Activated CD4-positive, alpha-beta T cell treated with anti-CD3 and anti-CD28 coated beads, Interleukin-2, amount 50 U/mL, for 48 hours (primary cell): ENCODE measurements around the gene SPECC1L.
A peak's percentile ranks its signal among the peaks of the same experiment; 100 is the strongest.

Experiments
- DNase-seq, 2 experiments: peaks; one replicate each; pipeline ENCODE4 v3.0.0-alpha.2; 2020

SPECC1L gene

DNA sequence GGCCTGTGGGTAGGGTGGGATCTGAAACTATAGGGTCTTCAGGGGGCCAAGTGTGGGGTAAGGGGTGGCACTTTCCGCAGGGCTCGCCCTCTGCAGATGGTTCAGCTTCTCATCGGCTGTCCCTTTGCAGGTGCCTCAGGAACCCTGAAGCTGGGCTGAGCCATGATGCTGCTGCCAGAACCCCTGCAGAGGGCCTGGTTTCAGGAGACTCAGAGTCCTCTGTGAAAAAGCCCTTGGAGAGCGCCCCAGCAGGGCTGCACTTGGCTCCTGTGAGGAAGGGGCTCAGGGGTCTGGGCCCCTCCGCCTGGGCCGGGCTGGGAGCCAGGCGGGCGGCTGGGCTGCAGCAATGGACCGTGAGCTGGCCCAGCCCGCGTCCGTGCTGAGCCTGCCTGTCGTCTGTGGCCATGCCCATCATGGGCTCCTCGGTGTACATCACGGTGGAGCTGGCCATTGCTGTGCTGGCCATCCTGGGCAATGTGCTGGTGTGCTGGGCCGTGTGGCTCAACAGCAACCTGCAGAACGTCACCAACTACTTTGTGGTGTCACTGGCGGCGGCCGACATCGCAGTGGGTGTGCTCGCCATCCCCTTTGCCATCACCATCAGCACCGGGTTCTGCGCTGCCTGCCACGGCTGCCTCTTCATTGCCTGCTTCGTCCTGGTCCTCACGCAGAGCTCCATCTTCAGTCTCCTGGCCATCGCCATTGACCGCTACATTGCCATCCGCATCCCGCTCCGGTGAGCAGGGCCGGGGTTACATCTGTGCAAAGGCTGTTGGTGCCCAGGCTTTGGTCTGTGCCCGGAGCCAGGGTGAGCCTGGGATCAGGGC, 162.6 kb downstream of the SPECC1L start:
- no peak for DNase-seq

DNA sequence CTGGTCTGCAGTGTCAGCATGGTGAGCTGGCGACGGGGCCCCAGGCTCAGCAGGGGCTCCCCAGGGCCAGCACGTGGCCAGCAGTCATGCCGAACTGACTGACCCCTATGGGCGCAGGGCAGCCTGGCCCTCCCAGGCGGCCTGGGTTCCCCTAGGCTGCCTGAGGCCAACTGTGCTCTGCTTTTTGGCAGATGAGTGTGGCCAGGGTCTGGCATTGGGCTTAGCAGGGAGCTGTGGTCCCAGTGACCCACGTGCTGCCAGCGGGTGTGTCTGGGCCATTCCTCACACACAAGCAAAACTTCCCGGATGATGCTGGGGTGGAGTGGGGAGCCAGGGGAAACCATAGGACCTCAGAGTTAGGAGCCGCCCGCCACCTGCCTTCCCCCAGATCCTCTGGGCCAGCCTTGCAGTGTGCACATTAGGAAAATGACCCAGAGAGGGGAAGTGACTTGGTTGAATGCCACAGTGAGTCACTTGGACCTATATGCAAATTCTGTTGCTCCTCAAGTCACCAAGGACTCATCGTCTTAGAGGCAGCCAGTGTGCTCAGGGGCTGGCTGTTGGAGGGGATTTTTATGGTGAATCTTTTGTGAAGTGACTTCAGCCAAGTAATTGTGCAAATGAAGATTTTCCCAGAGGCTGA, 163.3 kb downstream of the SPECC1L start:
- DNase-seq = no peak

DNA sequence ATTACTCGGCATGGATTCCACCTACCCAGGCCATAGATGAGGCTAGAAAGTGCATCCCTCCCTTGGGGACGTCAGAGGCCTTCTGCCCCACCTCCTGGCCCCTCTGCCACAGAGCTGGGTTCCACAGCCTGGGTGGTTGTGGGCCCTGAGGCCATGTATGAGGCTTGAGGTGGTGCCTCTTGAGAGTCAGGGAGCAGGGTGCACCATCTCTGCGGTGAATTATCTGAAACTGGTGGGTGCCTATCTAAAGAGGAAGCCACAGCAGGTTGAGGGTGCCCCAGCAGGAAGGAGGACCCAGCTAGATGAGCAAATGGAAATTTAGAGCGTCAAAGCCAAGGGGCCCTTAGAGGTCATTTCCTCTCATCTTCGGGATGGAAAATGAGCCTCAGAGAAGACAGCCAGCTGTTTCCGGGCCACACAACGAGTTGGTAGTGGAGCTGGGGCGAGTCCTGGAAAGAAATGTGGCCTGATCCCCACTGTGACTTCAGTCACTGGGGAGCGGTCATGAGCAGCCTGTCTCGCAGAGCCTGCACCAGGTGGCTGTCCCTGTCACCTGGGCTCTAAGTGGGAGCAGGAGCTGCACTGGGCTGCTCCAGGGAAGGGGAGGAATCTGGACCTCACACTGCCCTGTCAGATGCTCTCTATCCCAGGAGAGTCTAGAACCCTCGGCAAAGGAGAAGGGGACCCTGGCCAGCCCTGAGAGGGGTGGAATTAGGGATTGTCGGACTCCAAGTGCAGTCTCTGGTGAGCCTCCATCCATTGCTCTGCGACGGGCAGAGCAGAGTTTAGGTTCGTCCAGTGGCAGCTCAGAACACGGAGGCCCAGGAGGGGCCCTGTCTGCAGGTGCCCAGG, 164.1 kb downstream of the SPECC1L start:
- DNase-seq = peak; percentile 69 to 78

DNA sequence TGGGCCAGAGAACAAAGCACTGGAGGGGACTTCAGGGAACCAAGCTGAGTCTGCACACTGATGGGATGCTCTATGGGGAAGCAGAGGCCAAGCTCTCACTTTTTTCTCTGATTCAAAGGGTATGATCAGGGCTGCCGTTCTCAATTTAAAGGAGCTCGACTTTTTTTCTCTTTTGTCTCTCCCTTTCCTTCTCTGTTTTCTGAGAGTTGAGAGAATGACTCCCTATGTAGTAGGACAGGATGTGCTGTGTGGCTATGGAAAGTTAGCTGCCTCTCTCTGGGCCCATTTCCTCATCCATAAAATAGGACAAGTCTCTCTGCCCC, 164.7 kb downstream of the SPECC1L start:
- DNase-seq = no peak

DNA sequence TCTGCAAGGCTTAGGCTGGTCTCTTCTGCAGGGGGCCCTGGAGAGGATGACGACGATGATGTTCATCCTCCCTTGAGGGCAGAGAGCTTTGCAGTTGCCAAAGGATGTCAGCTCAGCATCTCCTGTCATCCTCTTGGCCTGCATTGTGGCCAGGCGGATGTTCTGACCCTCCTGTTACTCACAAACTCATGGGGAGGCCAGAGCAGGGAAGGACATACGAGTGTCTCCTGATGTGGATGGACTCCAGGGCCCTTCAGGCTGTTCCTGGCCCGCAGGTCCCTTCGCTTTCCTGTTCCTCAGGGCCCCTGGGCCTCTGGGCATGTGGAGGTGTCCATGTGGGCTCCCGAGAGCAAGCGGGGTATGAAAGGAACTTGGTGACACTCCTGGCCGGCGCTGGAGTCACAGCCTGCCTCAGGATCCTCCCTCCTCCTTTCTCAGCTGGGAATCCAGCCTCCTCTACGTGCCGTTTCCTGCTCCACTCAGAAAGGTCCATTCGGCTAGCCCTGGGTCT, 165.3 kb downstream of the SPECC1L start:
- no peak for DNase-seq

DNA sequence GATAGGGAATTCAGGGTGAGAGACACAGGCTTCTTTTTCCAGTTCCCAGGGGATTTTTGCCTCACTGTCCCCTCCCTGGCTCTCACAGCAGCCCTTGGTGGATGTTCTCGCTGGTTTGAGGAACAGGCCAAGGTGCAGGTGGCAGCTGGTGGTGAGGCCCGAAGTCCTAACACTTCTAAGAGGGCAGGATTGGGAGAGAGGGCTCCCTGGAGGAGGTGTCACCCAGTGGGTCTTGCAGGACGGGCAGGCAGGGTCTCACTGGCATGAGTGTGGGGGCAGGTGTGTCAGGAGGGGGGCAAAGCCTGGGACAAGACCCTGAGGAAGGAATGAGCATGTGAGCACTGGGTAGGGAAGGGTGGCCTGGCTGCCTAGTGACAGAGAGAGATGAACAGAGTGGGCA, 165.9 kb downstream of the SPECC1L start:
- no peak for DNase-seq

DNA sequence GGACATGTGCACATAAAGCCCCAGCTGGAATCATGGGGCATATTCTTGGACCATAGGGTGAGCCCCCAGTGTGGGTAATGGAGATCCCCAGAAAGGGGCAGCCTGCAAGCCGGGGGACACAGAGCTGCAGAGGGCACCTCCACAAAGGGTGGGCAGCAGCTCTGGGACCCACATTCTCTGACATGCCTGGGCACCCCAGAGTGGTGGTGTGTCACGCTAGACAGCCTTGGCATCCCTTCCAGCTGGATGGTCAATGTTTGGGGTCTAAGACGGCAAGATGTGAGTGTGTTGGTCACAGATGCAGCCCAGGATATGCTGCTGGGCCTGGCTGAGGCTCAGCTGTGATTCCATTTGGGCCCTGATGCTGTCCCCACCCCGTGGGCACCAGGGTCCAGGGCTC, 166.5 kb downstream of the SPECC1L start:
- DNase-seq = no peak

DNA sequence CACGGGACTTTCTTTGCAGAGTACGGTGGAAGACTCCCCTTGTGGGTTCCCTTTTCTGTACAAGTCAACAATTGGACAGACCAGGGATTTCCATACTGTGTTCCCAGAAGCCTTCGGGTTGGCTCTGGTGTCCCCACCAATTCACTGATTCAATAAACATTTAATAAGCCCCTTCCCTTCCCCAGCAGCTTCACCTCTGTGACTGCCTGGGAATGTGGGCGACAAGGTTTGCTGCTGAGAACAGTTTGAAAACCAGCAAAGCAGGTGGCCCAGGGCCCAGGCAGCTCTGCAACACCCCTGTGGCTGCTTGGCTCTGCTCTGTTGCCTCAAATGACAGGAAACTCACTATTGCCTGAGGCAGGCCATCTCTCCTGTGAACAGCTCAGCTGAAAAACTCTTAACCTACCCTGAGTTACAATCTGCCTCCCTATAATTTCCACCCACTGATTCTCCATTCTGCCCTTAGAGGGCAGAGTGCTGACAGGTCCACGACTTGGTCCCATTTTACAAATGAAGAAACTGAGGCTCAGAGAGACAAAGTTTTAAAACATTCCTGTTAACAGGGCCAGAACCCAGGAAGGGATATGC, 167.2 kb downstream of the SPECC1L start:
- no peak for DNase-seq

DNA sequence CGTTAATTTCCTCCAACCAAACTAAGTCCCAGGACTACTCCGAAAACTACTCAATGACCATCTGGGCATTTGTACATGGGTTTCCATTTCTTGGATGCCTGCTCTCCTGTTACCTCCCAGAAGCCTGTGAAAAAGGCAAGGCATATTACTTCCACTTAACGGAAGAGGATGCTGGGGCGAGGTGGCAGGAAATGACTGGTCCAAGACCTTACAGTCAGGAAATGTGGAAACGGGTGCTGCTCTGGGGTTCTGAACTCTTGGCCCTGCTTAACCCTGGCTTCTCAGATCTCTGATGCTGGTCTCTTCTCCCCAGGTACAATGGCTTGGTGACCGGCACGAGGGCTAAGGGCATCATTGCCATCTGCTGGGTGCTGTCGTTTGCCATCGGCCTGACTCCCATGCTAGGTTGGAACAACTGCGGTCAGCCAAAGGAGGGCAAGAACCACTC, 169.7 kb downstream of the SPECC1L start:
- no peak for DNase-seq

DNA sequence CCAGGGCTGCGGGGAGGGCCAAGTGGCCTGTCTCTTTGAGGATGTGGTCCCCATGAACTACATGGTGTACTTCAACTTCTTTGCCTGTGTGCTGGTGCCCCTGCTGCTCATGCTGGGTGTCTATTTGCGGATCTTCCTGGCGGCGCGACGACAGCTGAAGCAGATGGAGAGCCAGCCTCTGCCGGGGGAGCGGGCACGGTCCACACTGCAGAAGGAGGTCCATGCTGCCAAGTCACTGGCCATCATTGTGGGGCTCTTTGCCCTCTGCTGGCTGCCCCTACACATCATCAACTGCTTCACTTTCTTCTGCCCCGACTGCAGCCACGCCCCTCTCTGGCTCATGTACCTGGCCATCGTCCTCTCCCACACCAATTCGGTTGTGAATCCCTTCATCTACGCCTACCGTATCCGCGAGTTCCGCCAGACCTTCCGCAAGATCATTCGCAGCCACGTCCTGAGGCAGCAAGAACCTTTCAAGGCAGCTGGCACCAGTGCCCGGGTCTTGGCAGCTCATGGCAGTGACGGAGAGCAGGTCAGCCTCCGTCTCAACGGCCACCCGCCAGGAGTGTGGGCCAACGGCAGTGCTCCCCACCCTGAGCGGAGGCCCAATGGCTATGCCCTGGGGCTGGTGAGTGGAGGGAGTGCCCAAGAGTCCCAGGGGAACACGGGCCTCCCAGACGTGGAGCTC, 170.2 kb downstream of the SPECC1L start:
- no peak for DNase-seq

DNA sequence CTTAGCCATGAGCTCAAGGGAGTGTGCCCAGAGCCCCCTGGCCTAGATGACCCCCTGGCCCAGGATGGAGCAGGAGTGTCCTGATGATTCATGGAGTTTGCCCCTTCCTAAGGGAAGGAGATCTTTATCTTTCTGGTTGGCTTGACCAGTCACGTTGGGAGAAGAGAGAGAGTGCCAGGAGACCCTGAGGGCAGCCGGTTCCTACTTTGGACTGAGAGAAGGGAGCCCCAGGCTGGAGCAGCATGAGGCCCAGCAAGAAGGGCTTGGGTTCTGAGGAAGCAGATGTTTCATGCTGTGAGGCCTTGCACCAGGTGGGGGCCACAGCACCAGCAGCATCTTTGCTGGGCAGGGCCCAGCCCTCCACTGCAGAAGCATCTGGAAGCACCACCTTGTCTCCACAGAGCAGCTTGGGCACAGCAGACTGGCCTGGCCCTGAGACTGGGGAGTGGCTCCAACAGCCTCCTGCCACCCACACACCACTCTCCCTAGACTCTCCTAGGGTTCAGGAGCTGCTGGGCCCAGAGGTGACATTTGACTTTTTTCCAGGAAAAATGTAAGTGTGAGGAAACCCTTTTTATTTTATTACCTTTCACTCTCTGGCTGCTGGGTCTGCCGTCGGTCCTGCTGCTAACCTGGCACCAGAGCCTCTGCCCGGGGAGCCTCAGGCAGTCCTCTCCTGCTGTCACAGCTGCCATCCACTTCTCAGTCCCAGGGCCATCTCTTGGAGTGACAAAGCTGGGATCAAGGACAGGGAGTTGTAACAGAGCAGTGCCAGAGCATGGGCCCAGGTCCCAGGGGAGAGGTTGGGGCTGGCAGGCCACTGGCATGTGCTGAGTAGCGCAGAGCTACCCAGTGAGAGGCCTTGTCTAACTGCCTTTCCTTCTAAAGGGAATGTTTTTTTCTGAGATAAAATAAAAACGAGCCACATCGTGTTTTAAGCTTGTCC, 171.0 kb downstream of the SPECC1L start:
- DNase-seq = no peak

DNA sequence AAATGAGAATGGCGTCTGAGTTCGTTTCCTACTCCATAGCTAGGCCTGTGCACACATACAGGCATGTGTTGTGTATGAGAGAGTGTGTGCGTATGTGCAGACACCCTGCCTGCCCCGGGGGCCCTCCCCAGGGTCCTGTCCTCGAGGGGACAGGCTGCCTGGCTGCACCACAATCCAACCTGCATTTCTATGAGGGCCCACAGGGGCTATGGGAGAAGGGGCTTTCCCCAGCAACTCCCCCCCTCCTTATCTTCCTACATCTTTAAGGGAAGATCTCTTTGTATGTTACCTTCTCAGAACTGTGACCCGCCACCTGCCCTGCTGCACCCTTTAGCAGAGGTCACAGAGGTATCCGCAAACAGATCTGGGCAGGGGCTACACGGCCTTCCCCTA, 171.7 kb downstream of the SPECC1L start:
- DNase-seq = no peak

DNA sequence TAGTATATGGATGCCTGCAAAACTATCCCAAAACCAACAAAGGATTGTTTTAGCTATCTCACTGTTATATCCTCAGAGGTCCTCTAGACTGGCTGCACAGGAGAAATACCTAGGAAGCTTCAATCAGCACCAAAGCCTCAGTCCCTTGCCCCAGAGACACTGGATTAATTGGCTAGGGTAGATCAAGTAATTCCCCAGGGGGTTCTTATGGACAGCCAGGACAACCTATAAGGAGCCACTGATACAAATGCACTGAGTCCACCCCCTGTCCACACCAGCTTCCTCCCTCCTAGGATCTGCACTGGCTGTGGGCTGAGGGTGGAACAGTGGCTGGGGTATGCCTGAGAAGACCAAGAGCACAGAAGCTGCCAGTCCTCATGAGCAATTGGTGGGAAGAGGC, 173.0 kb downstream of the SPECC1L start:
- no peak for DNase-seq

DNA sequence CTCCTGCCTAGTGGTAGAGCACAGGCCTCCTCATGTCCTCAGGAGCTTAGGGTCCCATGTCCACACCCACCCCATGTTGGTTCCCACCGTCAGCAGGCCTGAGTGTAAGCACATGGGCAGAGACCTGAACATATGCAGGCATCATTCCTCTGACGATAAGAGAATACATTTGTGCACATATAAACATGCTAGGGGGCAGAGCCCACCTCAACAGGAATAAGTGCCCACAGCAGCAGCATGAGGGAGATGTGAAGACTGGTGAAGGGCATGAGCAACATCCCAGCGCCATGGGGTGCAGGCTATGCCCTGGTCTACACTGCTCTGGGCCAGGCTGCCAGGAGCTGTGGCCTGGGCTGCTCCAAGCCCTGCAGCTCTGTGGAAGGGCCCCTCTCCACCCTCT, 173.6 kb downstream of the SPECC1L start:
- no peak for DNase-seq

DNA sequence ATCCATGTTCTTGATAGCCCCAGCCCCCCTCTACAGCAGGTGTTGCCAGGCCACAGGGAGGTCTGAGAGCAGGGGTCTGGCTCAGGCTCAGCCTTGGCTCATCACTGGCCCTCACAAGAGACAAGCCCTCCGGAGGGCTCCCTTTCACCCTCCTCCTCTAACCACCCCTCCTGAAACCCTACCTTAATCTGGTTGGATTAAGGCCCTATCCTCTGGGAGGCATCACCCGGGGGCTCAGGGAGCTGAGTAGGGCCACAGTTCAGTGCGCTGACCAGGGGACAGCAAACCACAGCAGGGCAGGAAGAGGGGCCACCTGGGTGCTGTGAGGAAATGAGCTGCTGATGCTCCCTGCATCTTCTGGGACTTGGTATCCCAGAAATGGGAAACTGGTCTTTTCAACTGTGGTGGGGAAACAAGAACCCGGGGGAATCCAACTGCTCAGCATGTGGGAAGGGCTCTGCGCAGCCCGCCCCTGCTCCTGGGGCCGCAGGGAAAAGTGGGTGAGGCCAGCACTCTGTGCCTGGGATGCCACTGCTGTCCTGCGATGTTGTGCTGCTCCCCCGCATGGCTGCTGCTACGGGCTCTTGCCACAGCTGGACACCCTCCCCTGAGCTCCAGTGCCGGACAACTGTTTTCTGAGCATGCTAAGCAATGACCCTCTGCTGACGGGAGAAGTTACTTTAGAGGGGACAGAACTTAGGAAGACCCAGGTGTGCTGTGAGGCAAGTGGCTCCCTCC, 174.3 kb downstream of the SPECC1L start:
- no peak for DNase-seq

DNA sequence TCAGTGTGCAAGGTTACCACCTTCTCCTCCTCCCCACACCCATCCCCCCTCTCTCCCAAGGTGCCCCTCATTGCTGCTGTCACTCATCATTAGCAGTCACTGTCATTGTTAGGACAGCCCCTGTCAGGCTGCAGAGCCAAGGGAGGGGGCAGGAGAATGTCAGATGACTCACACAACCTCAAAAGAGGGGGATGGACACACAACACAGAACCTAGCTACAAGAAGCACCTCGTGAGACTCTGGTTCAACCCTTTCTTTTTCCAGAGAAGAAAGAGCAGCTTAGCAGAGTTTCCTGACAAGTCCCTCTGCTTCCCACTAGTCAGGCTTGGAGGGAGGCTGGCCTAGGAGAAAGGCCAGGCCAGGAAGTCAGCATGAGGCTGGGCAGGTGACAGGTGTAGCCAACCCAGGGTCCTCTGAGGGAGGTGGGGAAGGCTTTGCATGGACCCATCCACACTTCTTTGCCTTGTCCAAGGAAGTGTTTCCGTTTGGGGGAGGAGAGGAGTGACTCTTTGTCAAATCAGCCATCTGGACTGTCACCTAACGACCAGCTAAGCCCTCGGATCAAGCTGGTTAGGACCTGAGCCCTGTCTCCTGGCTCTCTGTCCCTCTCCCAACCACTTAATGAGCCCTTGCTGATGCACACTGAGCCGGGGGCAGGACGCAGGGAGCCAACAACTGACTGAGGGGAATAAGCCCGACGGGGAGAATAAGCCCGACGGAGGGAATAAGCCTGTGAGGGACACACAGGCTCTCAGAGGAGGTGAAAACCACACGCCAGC, 175.0 kb downstream of the SPECC1L start:
- DNase-seq = peak; percentile 27 to 33

DNA sequence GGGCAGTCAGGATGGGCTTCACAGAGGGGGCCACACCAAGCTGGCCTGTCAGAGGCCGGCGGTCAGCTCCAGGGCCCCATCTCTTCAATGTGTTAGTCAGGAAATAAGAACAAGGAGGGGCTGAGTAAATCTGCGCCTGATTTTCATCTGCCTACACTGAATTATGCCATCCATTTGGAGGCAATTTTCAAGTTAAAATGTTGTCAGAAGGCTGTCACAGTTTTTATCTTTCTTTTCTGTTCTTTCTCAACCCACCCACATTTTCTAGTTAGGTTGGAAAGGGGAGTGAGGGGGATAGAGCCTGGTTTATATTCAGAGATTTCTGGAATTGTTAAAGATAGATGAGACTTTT, 175.6 kb downstream of the SPECC1L start:
- DNase-seq = no peak

DNA sequence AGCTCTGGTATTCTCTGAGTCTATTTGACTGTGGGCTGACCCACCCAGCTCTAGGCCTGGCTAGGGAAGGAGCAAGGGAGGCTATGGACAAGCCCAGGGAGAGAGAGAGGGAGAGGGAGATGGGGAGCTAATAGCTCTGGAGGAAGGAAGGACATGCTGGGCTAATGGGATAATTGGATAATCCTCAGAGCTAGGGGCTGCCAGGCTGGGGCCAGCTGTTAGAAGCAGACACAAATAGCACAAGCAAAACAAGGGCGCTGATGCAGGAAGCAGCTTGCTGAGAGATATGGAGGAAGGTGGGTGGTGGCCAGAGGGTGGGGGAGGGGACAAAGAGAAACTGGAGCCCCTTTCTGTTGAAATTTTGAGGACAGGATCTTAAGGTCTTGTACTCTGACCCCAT, 180.0 kb downstream of the SPECC1L start:
- no peak for DNase-seq

DNA sequence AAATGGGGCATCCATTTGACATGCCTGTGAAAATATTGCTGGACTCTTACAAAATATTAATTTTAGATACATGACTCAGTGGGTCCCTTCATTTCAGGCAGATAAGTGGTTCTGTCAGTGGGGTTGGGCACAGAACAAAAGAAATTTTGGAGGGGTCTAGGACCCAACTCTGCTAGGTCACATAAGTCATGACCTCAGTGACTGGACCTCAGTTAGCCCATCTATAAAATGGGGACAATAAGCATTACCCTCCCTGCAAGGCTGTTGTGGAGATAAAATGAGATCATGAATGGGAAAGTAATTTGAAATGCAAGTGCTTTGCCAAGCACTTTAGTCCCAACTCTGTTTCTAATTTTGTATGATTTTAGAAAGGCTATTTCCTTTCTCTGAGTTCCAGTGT, 180.5 kb downstream of the SPECC1L start:
- no peak for DNase-seq

DNA sequence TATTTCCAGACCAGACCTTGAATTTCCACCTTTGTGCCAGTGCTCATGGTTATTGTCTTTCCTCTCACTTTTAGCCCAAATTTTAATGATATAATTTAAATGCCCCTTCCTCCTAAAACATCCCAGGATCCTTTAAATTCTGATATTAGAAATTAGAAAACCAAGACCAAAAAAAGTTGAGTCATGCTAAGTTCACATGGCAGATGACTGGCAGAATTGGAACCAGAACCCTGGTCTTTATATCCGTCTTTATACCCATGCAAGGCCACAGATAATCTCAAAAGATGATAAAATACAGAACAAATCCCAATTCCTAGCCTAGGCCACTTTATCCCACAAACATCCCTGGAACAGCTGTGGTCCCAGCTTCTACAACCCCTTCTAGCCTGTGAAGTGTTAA, 183.2 kb downstream of the SPECC1L start:
- DNase-seq = no peak
